ENCODE data around the gene ROR2.
"Not testable (repeated sequence)": the region's sequence is repeated elsewhere in the genome, so short reads cannot be mapped to it uniquely, and the experiment has no call there.

Gene ROR2

DNA sequence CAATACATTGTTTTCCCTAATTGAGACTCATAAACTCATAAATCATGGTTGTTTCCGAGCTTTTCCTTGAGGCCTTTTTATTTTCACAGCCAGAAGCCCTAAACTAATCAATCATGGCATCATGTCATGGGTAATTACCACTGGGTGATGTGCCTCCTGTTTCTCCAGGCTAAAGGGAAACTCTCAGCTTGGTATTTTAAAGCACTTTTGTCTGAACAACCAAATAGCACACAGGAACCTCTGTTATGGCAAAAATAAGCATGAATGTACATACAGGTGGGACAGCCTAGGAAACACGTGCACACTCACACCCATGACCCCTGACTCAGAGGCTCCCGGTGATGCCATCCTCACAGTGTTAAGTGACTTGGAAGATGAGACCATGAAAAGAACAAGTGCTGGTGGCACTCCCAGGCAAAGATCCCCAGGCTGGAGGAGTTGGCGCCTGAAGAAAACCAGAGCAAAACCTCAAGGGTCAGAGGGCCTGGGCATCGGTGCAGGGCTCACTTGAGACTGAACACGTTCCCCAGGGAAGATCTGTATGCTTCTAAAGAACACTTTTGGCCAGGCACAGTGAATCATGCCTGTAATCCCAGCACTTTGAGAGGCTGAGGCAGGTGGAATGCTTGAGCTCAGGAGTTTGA, 154.3 kb downstream of the ROR2 start:
- no peak overlapping the region for H3K4me3 ChIP-seq (ENCODE audit: low read depth, low read length)
- ChIA-PET POLR2A (no interaction called here), CTCF (interaction anchor here (1.0 to 1.1 kb wide), 2 partner anchors 17 to 22 kb away, joined by 3 read pairs; no protein-coding TSS in a partner anchor)
- TF ChIP-seq CTCF (IDR thresholded peaks at IDR 0.05; ENCODE audit: insufficient read depth, low read length, missing control alignments) = no peak
- no peak for DNase-seq (ENCODE audit: low read depth, low spot score)

GRCh38 chr9:91793371-91793770, 156.7 kb downstream of the ROR2 start:
- H3K4me3 ChIP-seq (ENCODE audit: low read depth, low read length); POLR2A ChIA-PET; CTCF ChIA-PET; DNase-seq (ENCODE audit: low read depth, low spot score): not testable (repeated sequence)

- POLR2A ChIA-PET = no interaction called here
- no peak for TF ChIP-seq CTCF (IDR thresholded peaks at IDR 0.05; ENCODE audit: insufficient read depth, low read length, missing control alignments)
- H3K4me3 ChIP-seq (ENCODE audit: low read depth, low read length) = no peak overlapping the region
- no peak for DNase-seq (ENCODE audit: low read depth, low spot score)
- CTCF ChIA-PET = interaction anchor here (0.6 to 1.8 kb wide), 5 partner anchors 8 to 230 kb away, joined by 3 to 6 read pairs (median 3); no protein-coding TSS in a partner anchor
Observed at GRCh38 chr9:91790917-91791316, 159.1 kb downstream of the ROR2 start.

GRCh38 chr9:91789941-91790340, 160.1 kb downstream of the ROR2 start:
- TF ChIP-seq CTCF (IDR thresholded peaks at IDR 0.05; ENCODE audit: insufficient read depth, low read length, missing control alignments) = no peak
- ChIA-PET CTCF (interaction anchor here (0.7 to 1.8 kb wide), 3 partner anchors 161 to 799 kb away, joined by 3 to 6 read pairs (median 3); no protein-coding TSS in a partner anchor), POLR2A (no interaction called here)
- DNase-seq (ENCODE audit: low read depth, low spot score) = no peak
- no peak overlapping the region for H3K4me3 ChIP-seq (ENCODE audit: low read depth, low read length)

DNA sequence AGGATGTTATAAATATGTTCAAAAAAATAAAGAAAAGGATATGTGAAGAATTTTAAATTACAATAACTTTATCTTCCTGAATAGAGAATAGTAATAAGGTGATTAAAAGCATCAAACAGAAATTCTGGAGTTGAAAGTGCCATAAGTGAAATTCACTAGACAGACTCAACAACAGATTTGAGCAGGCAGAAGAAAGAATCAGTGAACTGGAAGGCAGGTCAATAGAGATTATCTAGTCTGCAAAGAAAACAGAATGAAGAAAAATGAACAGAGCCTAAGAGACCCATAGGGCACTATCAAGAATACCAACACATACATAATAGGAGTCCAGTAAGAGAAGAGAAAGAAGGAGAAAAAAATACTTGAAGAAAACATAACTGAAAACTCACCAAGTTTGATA, 162.1 kb downstream of the ROR2 start:
- POLR2A ChIA-PET = no interaction called here
- no peak overlapping the region for H3K4me3 ChIP-seq (ENCODE audit: low read depth, low read length)
- CTCF ChIA-PET = interaction anchor here (2.8 kb wide), 1 partner anchor 12 kb away, joined by 14 read pairs; no protein-coding TSS in a partner anchor
- TF ChIP-seq CTCF (IDR thresholded peaks at IDR 0.05; ENCODE audit: insufficient read depth, low read length, missing control alignments) = no peak
- no peak for DNase-seq (ENCODE audit: low read depth, low spot score)

GRCh38 chr9:91786132-91786896, 163.7 kb downstream of the ROR2 start:
- POLR2A ChIA-PET = no interaction called here

More at GRCh38 chr9:91786132-91786896, 163.7 kb downstream of the ROR2 start:
- DNase-seq (ENCODE audit: low read depth, low spot score) = no peak
- CTCF ChIA-PET = interaction anchor here (2.8 kb wide), 1 partner anchor 10 kb away, joined by 14 read pairs; no protein-coding TSS in a partner anchor
- TF ChIP-seq CTCF (IDR thresholded peaks at IDR 0.05; ENCODE audit: insufficient read depth, low read length, missing control alignments) = no peak
- H3K4me3 ChIP-seq (ENCODE audit: low read depth, low read length) = no peak overlapping the region
